ENCODE measurements around the gene CIC. TPM values are rescaled to one million over a fixed set of nuclear protein-coding genes. Genes with fewer than 3 reads are reported as not detected.

The CIC gene
- total and polyA plus RNA-seq, 9 donors: 13.6 to 52.7 (median 41.9) TPM

- 12% methylated on average over 9 of the region's 10 CpGs for WGBS (ENCODE audit: insufficient coverage)
- Histone ChIP-seq H3K36me3 (ENCODE audit: control insufficient read depth, insufficient read depth, low read length) (peaks cover 37% of the 10 kb centered on the region), H3K27me3 (ENCODE audit: control insufficient read depth, insufficient read depth, low read length) (no peaks in the 10 kb centered on the region), H3K4me3 (ENCODE audit: low read length) (peak overlapping the region; percentile 3), H3K4me1 (ENCODE audit: control insufficient read depth, insufficient read depth, low read length) (peaks cover 60% of the 10 kb centered on the region), H3K9me3 (replicated peaks; ENCODE audit: control insufficient read depth, low read depth, low read length) (no peaks in the 10 kb centered on the region), H3K27ac (ENCODE audit: low read length) (peak overlapping the region; percentile 95)
- peak; percentile 81 for DNase-seq
Observed at GRCh38 chr19:42277821-42278451, 8.9 kb downstream of the CIC start.

GRCh38 chr19:42278452-42279154, 9.6 kb downstream of the CIC start:
- 14% methylated on average over 1 of the region's 5 CpGs for WGBS (ENCODE audit: insufficient coverage)
- Histone ChIP-seq H3K9me3 (replicated peaks; ENCODE audit: control insufficient read depth, low read depth, low read length) (no peaks in the 10 kb centered on the region), H3K27me3 (ENCODE audit: control insufficient read depth, insufficient read depth, low read length) (no peaks in the 10 kb centered on the region), H3K27ac (ENCODE audit: low read length) (peak overlapping the region; percentile 95), H3K36me3 (ENCODE audit: control insufficient read depth, insufficient read depth, low read length) (peaks cover 30% of the 10 kb centered on the region), H3K4me1 (ENCODE audit: control insufficient read depth, insufficient read depth, low read length) (peaks cover 66% of the 10 kb centered on the region), H3K4me3 (ENCODE audit: low read length) (no peak overlapping the region)
- DNase-seq: peak; percentile 73

GRCh38 chr19:42279155-42279901, 10.3 kb downstream of the CIC start:
- peak; percentile 47 for DNase-seq
- Histone ChIP-seq H3K9me3 (replicated peaks; ENCODE audit: control insufficient read depth, low read depth, low read length) (no peaks in the 10 kb centered on the region), H3K27ac (ENCODE audit: low read length) (peak overlapping the region; percentile 95), H3K36me3 (ENCODE audit: control insufficient read depth, insufficient read depth, low read length) (peaks cover 23% of the 10 kb centered on the region), H3K4me1 (ENCODE audit: control insufficient read depth, insufficient read depth, low read length) (peaks cover 66% of the 10 kb centered on the region), H3K4me3 (ENCODE audit: low read length) (peak overlapping the region; percentile 92), H3K27me3 (ENCODE audit: control insufficient read depth, insufficient read depth, low read length) (no peaks in the 10 kb centered on the region)
- WGBS (ENCODE audit: insufficient coverage): 10% methylated on average over 6 of the region's 6 CpGs

DNA sequence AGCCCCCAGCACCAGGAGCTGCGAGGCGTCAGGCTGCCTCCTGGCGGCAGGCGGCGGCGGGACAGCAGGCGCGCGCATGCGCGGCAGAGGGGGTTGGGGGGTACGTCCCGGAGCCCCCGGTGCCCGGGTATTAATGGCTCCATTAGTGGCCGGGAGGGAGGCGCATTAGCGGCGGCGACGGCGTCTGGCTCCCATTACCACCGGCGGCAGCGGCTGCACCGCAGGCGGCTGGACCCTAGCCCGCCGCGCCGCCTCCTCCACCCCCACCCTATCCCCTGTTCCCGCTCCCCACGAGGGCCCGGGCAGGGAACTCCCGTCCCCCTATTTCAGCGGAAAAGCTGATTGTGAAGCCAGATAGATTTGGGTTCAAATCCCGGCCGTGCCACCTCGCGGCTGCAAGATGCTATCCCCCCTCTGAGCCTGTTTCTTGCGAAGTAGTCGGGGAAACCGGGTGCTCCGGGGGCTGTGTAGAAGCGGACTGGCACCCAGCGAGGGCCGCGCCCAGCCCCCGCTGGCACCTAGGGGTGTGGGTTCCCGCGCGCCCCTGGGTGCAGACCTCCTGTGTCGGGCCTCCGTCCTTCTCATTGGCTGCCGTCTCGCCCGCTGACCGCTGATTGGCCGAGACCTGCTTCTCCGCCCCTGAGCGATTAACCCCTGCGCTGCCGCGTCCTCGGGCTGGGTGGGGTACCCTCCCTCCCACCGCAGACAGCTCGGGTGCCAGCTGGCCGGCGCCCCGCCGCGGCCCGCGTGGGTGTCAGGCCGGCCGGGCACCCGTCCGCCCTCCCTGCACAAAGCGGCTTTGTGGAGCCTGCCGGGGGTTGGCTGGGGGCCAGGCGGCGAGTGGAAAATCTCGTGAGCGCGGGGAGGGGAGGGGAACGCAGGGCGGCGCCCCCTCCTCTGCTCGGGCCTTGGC, 11.1 kb downstream of the CIC start:
- Histone ChIP-seq H3K9me3 (replicated peaks; ENCODE audit: control insufficient read depth, low read depth, low read length) (no peaks in the 10 kb centered on the region), H3K27me3 (ENCODE audit: control insufficient read depth, insufficient read depth, low read length) (no peaks in the 10 kb centered on the region), H3K36me3 (ENCODE audit: control insufficient read depth, insufficient read depth, low read length) (peaks cover 14% of the 10 kb centered on the region), H3K4me1 (ENCODE audit: control insufficient read depth, insufficient read depth, low read length) (peaks cover 72% of the 10 kb centered on the region), H3K27ac (ENCODE audit: low read length) (peak overlapping the region; percentile 95), H3K4me3 (ENCODE audit: low read length) (peak overlapping the region; percentile 92)
- DNase-seq: peak; percentile 97
- under 1% methylated on average over 71 of the region's 89 CpGs for WGBS (ENCODE audit: insufficient coverage)

- DNase-seq: no peak
- Histone ChIP-seq H3K27me3 (ENCODE audit: control insufficient read depth, insufficient read depth, low read length) (no peaks in the 10 kb centered on the region), H3K4me1 (ENCODE audit: control insufficient read depth, insufficient read depth, low read length) (peaks cover 78% of the 10 kb centered on the region), H3K27ac (ENCODE audit: low read length) (peak overlapping the region; percentile 95), H3K36me3 (ENCODE audit: control insufficient read depth, insufficient read depth, low read length) (peaks cover 10% of the 10 kb centered on the region), H3K4me3 (ENCODE audit: low read length) (peak overlapping the region; percentile 92), H3K9me3 (replicated peaks; ENCODE audit: control insufficient read depth, low read depth, low read length) (no peaks in the 10 kb centered on the region)
- 0% methylated on average over 8 of the region's 20 CpGs for WGBS (ENCODE audit: insufficient coverage)
Observed at GRCh38 chr19:42280815-42281145, 11.7 kb downstream of the CIC start.

GRCh38 chr19:42281146-42281826, 12.2 kb downstream of the CIC start:
- H3K27ac ChIP-seq (ENCODE audit: low read length): peak overlapping the region; percentile 95
- H3K36me3 ChIP-seq (ENCODE audit: control insufficient read depth, insufficient read depth, low read length): peaks cover 8% of the 10 kb centered on the region
- peak overlapping the region; percentile 92 for H3K4me3 ChIP-seq (ENCODE audit: low read length)
- H3K9me3 ChIP-seq (replicated peaks; ENCODE audit: control insufficient read depth, low read depth, low read length): no peaks in the 10 kb centered on the region
- peaks cover 79% of the 10 kb centered on the region for H3K4me1 ChIP-seq (ENCODE audit: control insufficient read depth, insufficient read depth, low read length)
- peak; percentile 75 for DNase-seq
- 3% methylated on average over 24 of the region's 25 CpGs for WGBS (ENCODE audit: insufficient coverage)
- H3K27me3 ChIP-seq (ENCODE audit: control insufficient read depth, insufficient read depth, low read length): no peaks in the 10 kb centered on the region

GRCh38 chr19:42281827-42282762, 13.0 kb downstream of the CIC start:
- Histone ChIP-seq H3K27ac (ENCODE audit: low read length) (peak overlapping the region; percentile 95), H3K4me3 (ENCODE audit: low read length) (peak overlapping the region; percentile 92), H3K27me3 (ENCODE audit: control insufficient read depth, insufficient read depth, low read length) (no peaks in the 10 kb centered on the region), H3K9me3 (replicated peaks; ENCODE audit: control insufficient read depth, low read depth, low read length) (no peaks in the 10 kb centered on the region), H3K36me3 (ENCODE audit: control insufficient read depth, insufficient read depth, low read length) (peaks cover 9% of the 10 kb centered on the region), H3K4me1 (ENCODE audit: control insufficient read depth, insufficient read depth, low read length) (peaks cover 77% of the 10 kb centered on the region)
- peak; percentile 72 for DNase-seq
- 15% methylated on average over 5 of the region's 7 CpGs for WGBS (ENCODE audit: insufficient coverage)

- H3K4me3 ChIP-seq (ENCODE audit: low read length): no peak overlapping the region
- no peak for DNase-seq
- 33% methylated on average over 4 of the region's 4 CpGs for WGBS (ENCODE audit: insufficient coverage)
- no peaks in the 10 kb centered on the region for H3K27me3 ChIP-seq (ENCODE audit: control insufficient read depth, insufficient read depth, low read length)
- H3K36me3 ChIP-seq (ENCODE audit: control insufficient read depth, insufficient read depth, low read length): peaks cover 12% of the 10 kb centered on the region
- H3K4me1 ChIP-seq (ENCODE audit: control insufficient read depth, insufficient read depth, low read length): peaks cover 70% of the 10 kb centered on the region
- no peaks in the 10 kb centered on the region for H3K9me3 ChIP-seq (replicated peaks; ENCODE audit: control insufficient read depth, low read depth, low read length)
- H3K27ac ChIP-seq (ENCODE audit: low read length): peak overlapping the region; percentile 95
Observed at GRCh38 chr19:42282819-42283187, 13.8 kb downstream of the CIC start.
